KMS-11 (cell line): ENCODE results near the gene BHLHA9.

Experiments used
- H2AFZ ChIP-seq: fragments of 200-600 bp; sonication (generic); 2 replicates; pipeline ENCODE4 v1.6.1; 2016; ENCODE audit warnings: antibody characterized with exemption, mixed run types, low read depth
- H3K27ac ChIP-seq: fragments of 200-600 bp; sonication (generic); 2 replicates; pipeline ENCODE4 v1.6.1; 2016; ENCODE audit warnings: mild to moderate bottlenecking, mixed run types
- H3K27me3 ChIP-seq: fragments of 200-600 bp; sonication (generic); 2 replicates; pipeline ENCODE4 v1.6.1; 2017; ENCODE audit warnings: mild to moderate bottlenecking, low read depth, mixed run types, moderate library complexity; ENCODE audit not compliant: insufficient read depth
- H3K36me3 ChIP-seq: fragments of 200-600 bp; sonication (generic); 2 replicates; pipeline ENCODE4 v1.6.1; 2017; ENCODE audit warnings: mild to moderate bottlenecking, mixed run types; ENCODE audit not compliant: insufficient read depth
- H3K4me1 ChIP-seq: fragments of 200-600 bp; sonication (generic); 2 replicates; pipeline ENCODE4 v1.6.1; 2016; ENCODE audit warnings: mild to moderate bottlenecking, low read depth, mixed run types; ENCODE audit not compliant: poor library complexity, severe bottlenecking
- H3K4me2 ChIP-seq: fragments of 200-600 bp; sonication (generic); 2 replicates; pipeline ENCODE4 v1.7.0; 2016; ENCODE audit warnings: mild to moderate bottlenecking, mixed run types
- H3K4me3 ChIP-seq: fragments of 200-600 bp; sonication (generic); IDR thresholded peaks from 2 replicates; pipeline ENCODE4 v1.6.1; 2017; ENCODE audit warnings: low read depth, low read length, mixed read lengths; ENCODE audit not compliant: insufficient read depth
- H3K79me2 ChIP-seq: fragments of 200-600 bp; sonication (generic); 2 replicates; pipeline ENCODE4 v1.6.1; 2016; ENCODE audit warnings: low read depth, mixed run types; ENCODE audit not compliant: insufficient read depth
- H3K9ac ChIP-seq: fragments of 200-600 bp; sonication (generic); 2 replicates; pipeline ENCODE4 v1.6.1; 2016; ENCODE audit warnings: mild to moderate bottlenecking, mixed run types
- H4K20me1 ChIP-seq: fragments of 200-600 bp; sonication (generic); 2 replicates; pipeline ENCODE4 v1.6.1; 2016; ENCODE audit warnings: mild to moderate bottlenecking, mixed run types; ENCODE audit not compliant: insufficient read depth
- TF ChIP-seq, protein P1 (sequence below): fragments of 200-600 bp; sonication (generic); conservative IDR thresholded peaks from 2 replicates; pipeline ENCODE4 v1.6.1; 2017; ENCODE audit warnings: low read depth, mild to moderate bottlenecking, antibody characterized with exemption, low read length, moderate library complexity, mixed read lengths

The BHLHA9 gene

DNA sequence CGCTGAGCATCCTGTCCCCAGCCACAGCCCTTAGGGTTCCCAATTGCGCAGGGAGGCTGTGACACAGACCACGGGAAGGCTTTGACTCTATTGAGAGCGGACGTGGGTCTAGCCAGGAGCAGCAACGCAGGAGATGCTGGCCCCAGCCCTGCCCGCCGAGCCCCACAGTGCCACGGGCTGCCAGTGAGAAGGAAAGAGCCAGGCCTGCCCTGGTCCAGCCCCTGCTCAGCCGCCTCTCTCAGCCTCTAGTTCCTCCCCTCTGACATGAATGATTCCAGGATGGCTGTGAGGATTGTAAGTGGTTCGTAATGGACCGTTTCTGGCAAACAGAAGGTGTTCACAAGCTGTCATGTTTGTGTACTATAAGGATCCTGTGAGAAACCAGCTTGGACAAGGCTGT is 2.5 kb downstream of the BHLHA9 start:
- no peaks in the 10 kb centered on the region for H3K36me3 ChIP-seq
- no peaks in the 10 kb centered on the region for H4K20me1 ChIP-seq
- H3K79me2 ChIP-seq, result no peaks in the 10 kb centered on the region
- no peak overlapping the region for H3K4me3 ChIP-seq
- H3K27me3 ChIP-seq, result peaks cover 38% of the 10 kb centered on the region; the same call in 1 of the 2 replicates
- H3K4me2 ChIP-seq, result no peak overlapping the region
- H3K27ac ChIP-seq, result no peak overlapping the region
- H2AFZ ChIP-seq, result no peak overlapping the region
- TF ChIP-seq, protein P1, sequence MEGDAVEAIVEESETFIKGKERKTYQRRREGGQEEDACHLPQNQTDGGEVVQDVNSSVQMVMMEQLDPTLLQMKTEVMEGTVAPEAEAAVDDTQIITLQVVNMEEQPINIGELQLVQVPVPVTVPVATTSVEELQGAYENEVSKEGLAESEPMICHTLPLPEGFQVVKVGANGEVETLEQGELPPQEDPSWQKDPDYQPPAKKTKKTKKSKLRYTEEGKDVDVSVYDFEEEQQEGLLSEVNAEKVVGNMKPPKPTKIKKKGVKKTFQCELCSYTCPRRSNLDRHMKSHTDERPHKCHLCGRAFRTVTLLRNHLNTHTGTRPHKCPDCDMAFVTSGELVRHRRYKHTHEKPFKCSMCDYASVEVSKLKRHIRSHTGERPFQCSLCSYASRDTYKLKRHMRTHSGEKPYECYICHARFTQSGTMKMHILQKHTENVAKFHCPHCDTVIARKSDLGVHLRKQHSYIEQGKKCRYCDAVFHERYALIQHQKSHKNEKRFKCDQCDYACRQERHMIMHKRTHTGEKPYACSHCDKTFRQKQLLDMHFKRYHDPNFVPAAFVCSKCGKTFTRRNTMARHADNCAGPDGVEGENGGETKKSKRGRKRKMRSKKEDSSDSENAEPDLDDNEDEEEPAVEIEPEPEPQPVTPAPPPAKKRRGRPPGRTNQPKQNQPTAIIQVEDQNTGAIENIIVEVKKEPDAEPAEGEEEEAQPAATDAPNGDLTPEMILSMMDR, result no peak
- no peak overlapping the region for H3K9ac ChIP-seq
- no peaks in the 10 kb centered on the region for H3K4me1 ChIP-seq

DNA sequence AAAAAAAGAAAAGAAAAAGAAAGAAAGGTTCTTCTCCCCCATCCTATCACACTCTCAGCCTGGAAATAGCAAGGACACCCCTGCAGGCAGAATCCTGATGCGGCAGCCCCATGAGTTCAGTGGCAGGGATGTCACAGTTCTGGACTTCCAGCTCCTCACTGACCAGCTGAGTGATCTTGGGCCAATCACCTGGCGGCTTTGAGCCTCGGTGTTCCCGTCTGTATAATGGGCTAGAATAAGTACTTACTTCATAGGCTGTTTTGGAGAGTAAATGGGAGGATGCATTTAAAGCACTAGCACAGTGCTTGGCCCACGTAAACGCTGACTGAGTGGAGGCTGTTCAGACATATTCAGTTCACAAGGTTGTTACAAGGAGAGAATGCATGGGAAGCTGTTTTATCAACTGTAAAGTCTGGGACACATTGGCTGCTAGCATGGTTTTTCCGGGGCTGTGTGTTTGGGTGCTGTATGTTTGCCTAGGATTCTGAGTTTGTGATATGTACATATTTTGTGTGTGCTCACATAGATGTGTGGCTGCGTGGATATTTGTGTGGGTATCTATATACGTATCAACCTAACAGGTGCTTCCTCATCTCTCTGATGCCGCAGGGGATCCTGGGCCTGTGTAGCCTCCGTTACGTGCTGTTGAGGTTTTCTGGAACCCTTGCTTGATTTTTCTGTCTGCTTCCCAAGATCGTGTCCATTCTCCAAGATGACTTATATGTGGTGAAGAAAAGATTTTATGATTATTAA is 3.4 kb downstream of the BHLHA9 start:
- TF ChIP-seq, protein P1, result no peak
- Histone ChIP-seq H4K20me1 (no peaks in the 10 kb centered on the region), H3K27ac (no peak overlapping the region), H2AFZ (no peak overlapping the region), H3K4me1 (no peaks in the 10 kb centered on the region), H3K4me3 (no peak overlapping the region), H3K36me3 (no peaks in the 10 kb centered on the region), H3K27me3 (peaks cover 41% of the 10 kb centered on the region), H3K4me2 (no peak overlapping the region), H3K9ac (no peak overlapping the region), H3K79me2 (no peaks in the 10 kb centered on the region)

DNA sequence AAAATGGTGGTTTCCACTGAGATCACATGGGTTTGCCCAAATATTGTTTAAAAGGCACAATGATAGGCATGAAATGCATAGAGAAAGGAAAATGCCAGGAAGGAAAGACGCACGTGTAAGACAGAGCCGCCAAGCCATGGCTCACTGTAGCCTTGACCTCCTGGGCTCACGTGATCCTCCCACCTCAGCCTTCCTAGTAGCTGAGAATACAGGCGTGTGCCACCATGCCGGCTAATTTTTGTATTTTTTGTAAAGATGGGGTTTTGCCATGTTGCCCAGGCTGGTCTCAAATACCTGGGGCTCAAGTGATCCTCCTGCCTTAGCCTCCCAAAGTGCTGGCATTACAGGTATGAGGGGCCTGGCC is 4.0 kb downstream of the BHLHA9 start:
- H3K4me3 ChIP-seq, result no peak overlapping the region
- H3K4me2 ChIP-seq, result no peak overlapping the region
- H2AFZ ChIP-seq, result no peak overlapping the region
- peaks cover 41% of the 10 kb centered on the region for H3K27me3 ChIP-seq
- no peaks in the 10 kb centered on the region for H3K4me1 ChIP-seq
- H3K9ac ChIP-seq, result no peak overlapping the region
- H3K27ac ChIP-seq, result no peak overlapping the region
- H4K20me1 ChIP-seq, result no peaks in the 10 kb centered on the region
- TF ChIP-seq, protein P1, result no peak
- no peaks in the 10 kb centered on the region for H3K79me2 ChIP-seq
- H3K36me3 ChIP-seq, result no peaks in the 10 kb centered on the region

DNA sequence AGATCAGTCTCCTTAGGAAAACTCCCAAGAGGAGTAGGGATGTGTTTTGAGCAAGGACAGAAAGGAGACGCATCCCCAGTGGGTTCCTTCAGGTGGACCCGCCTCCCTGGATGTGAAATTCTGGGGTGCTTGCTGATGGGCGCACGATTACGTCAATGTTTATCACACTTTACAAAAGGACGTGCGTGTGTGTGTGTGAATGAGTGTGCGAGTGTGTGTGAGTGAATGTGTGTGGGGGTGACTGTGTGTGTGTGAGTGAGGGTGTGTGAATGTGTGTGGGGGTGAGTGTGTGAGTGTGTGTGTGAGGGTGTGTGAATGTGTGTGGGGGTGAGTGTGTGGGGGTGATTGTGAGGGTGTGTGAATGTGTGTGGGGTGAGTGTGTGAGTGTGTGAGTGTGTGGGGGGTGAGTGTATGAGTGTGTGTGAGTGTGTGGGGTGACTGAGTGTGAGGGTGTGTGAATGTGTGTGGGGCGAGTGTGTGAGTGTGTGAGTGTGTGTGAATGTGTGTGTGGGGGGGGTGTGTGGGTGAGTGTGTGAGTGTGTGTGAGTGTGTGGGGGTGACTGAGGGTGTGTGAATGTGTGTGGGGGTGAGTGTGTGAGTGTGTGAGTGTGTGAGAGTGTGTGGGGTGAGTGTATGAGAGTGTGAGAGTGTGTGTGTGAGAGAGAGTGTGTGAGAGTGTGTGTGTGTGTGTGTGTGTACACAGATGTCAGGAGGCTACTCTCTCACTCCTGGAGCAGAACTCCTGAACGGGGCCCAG is 5.1 kb downstream of the BHLHA9 start:
- Histone ChIP-seq H4K20me1 (no peaks in the 10 kb centered on the region), H3K9ac (no peak overlapping the region), H3K27ac (no peak overlapping the region), H2AFZ (no peak overlapping the region), H3K4me2 (no peak overlapping the region), H3K79me2 (no peaks in the 10 kb centered on the region), H3K4me1 (no peaks in the 10 kb centered on the region), H3K36me3 (no peaks in the 10 kb centered on the region), H3K4me3 (no peak overlapping the region), H3K27me3 (peaks cover 47% of the 10 kb centered on the region)
- TF ChIP-seq, protein P1, result no peak
